Ramos (cell line): Measurements from ENCODE around the gene APBB2.

Source experiments
- in situ Hi-C: fragments of 300-500 bp; cut with MboI; formaldehyde crosslinking; loops from one replicate; pipeline ENCODE4 v1.14.3; 2022; ENCODE audit warnings: low sequenced_read_pairs; ENCODE audit not compliant: unreplicated experiment

Gene APBB2

DNA sequence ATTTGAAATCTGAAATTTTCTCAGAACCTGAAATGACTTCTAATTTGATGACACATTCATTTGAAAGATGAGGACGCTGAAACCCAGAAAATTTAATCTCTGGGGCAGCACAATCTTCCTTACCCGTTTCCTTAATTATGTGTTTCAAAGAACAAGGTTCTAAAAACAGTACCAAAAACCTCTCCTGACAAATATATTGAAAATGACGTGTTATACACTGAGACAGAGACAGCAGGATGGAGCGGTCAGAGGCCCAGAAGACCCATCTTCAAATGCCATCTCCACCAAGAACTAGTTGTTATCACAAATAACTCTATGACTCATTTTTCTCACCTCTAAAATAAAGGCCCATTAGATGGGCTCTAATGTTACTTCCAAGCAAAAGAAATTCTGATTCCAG is 287.3 kb downstream of the APBB2 start:
- in situ Hi-C loops = loop anchor here (5.0 kb wide), 1 partner anchor 290 kb away; no protein-coding TSS in a partner anchor

- in situ Hi-C loops = loop anchor here (5.0 to 25.0 kb wide), 3 partner anchors 187 to 713 kb away; partner anchors contain the start of gene NSUN7
Measured at GRCh38 chr4:40924793-40925117, 289.6 kb downstream of the APBB2 start.

- in situ Hi-C loops = loop anchor here (25.0 kb wide), 2 partner anchors 187 to 713 kb away; partner anchors contain the start of gene NSUN7
Measured at GRCh38 chr4:40924096-40924792, 290.1 kb downstream of the APBB2 start.

- in situ Hi-C loops = loop anchor here (25.0 kb wide), 2 partner anchors 186 to 714 kb away; partner anchors contain the start of gene NSUN7
Measured at GRCh38 chr4:40923316-40924095, 290.8 kb downstream of the APBB2 start.

- in situ Hi-C loops = loop anchor here (25.0 kb wide), 2 partner anchors 183 to 717 kb away; partner anchors contain the start of gene NSUN7
Measured at GRCh38 chr4:40919976-40920375, 294.4 kb downstream of the APBB2 start.

GRCh38 chr4:40918330-40918729 is 296.0 kb downstream of the APBB2 start:
- in situ Hi-C loops = loop anchor here (25.0 kb wide), 2 partner anchors 181 to 719 kb away; partner anchors contain the start of gene NSUN7

GRCh38 chr4:40916880-40917279 is 297.5 kb downstream of the APBB2 start:
- in situ Hi-C loops = loop anchor here (25.0 kb wide), 2 partner anchors 180 to 720 kb away; partner anchors contain the start of gene NSUN7

- in situ Hi-C loops = loop anchor here (25.0 kb wide), 2 partner anchors 179 to 721 kb away; partner anchors contain the start of gene NSUN7
Measured at GRCh38 chr4:40916218-40916555, 298.2 kb downstream of the APBB2 start.

DNA sequence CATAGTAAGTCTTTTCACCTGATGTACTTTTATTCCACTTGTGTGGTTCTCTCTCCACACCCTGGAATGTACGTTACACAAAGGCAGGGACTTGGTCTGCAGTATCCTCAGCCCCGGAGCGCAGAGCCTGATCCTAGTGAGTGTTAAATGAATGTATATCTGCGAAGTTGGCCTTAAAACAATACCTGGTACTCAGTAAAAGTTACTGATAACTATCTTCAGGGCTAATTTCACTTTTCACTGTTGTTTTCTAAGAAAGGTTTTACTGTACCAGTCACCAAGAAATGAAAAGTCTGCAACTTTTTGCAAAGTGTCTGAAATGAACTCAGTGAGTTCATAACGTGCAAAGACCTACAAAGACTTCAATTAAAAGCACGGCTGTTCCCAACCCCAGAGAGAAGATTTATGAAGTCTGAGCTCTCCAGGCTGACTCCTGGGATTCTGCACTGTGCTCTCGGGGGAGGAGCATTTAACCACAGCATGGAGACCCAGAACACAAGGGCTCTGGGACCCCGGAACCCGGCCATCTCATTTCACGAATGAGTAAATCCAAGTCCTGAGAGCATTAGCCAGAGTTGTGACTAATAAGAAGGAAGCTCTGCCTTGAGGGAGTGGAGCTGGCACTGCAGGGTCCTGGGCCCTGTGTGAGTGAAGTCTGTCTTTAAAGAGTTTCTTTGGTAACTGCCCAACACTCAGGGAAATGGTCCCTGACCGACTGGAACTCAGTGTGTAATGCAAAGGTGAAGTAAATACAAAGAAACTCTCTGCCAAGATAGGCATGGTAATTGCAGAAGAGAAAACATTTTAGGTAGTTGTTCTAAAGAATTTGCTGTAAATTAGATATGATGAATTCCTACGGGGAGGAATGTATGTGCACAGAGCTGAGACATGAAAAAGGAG is 298.8 kb downstream of the APBB2 start:
- in situ Hi-C loops = loop anchor here (25.0 kb wide), 2 partner anchors 178 to 722 kb away; partner anchors contain the start of gene NSUN7

DNA sequence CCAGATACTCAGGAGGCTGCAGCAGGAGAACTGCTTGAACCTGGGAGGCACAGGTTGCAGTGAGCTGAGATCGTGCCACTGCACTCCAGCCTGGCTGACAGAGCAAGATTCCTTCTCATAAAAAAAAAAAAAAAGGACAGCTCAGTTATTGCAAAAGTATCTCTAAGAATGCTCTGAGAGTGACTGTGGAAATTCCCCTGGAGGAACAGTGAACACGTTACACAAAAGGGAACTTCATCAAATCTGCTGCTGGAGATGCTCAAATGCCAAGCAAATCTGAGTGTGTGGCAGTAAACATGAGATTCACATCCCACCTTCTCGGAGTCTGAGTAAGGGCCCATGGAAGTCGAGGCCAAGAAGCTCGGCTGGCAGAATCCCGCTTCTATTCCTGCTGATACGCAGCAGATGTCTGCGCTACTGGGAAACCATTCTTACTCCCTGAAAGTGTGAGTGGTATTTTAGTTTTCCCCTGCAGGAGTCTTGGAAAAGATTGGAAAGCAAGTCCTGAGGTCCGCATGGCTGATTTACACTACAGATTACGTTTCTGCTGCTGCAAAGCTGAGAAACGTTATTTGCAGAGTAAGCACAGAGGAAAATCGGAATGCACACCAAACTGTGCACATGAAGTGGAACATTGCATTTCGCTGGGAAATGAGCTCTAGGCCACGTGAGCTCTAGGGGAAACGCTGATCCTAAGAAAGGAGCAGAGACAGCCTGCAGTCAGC is 301.7 kb downstream of the APBB2 start:
- in situ Hi-C loops = loop anchor here (25.0 kb wide), 2 partner anchors 175 to 725 kb away; partner anchors contain the start of gene NSUN7

GRCh38 chr4:40910706-40911105 is 303.6 kb downstream of the APBB2 start:
- in situ Hi-C loops = loop anchor here (25.0 kb wide), 2 partner anchors 173 to 727 kb away; partner anchors contain the start of gene NSUN7

DNA sequence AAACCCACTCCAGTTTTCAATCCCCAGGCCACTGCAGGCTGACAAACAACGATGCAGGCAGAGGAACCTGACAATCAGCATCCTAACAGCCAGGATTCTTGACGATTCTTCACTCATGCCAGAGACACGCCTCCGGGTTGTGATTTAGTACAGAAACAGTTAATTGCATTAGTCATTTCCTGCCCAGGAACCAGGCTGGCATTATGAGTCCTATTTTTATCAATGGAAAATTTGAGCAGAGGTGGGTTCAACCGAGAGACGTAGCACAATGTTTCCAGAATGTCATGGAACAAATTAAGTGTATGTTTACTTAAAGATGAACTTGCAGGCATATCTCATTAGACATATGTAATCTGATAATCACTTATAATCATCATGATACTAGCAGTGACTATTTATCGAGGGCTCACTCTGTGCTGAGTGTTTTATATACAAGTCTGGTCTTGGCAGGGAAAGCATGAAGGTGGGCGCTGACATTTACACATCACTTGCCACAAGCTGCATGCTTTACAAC is 304.9 kb downstream of the APBB2 start:
- in situ Hi-C loops = loop anchor here (25.0 kb wide), 2 partner anchors 172 to 728 kb away; partner anchors contain the start of gene NSUN7

DNA sequence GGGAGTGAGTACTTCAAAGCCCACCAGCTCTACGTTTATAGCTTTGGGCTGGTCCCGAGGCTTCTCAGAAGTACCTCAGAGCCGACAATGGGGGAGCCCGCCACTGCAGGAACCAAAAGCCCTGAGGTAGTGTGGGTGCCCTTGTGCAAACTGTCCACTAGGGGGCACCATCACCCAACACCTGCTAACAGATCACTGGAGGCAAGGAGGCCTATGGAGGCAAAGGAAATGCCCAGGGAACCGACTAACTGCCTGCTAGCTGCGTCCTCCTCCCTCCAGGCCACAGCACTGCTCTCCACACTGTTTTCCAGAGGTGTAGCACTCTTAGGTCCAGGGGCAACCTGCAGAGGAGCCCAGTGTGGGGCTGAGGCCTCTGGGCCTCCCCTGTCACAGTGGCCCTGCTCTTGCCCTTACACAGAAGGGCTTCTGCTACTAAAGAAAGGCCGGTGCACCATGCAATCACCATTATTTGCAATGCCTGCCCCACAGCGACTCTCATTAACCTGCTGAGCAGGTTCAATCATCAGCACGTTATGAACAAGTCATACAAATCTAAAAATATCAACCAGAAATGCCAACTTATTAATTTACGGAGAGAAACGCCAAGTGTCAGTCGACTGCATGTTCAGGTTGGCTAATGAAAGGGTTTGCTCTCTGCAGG is 305.5 kb downstream of the APBB2 start:
- in situ Hi-C loops = loop anchor here (25.0 kb wide), 2 partner anchors 172 to 728 kb away; partner anchors contain the start of gene NSUN7

GRCh38 chr4:40908297-40908696 is 306.0 kb downstream of the APBB2 start:
- in situ Hi-C loops = loop anchor here (25.0 kb wide), 2 partner anchors 171 to 729 kb away; partner anchors contain the start of gene NSUN7

DNA sequence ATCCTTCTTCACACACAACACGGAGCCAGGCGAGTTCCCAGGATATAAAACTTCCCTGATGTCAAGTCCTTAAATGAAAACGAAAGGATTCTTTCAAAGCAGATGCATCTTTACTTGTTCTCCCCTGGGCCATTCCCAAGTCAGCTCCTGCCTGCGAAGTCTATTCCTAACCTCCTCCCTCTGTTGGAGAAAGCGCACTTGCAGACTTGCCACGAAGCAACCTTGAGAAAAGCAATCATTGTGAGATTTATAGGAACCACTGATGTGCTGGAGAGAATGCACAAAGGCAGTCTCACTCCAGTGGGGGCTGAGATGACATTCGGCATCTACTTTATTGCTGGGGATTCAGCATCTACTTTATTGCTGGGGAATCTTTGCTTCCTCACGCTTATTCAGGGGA is 308.9 kb downstream of the APBB2 start:
- in situ Hi-C loops = loop anchor here (25.0 kb wide), 2 partner anchors 168 to 732 kb away; partner anchors contain the start of gene NSUN7

- in situ Hi-C loops = loop anchor here (25.0 kb wide), 2 partner anchors 163 to 737 kb away; partner anchors contain the start of gene NSUN7
Measured at GRCh38 chr4:40900531-40900930, 313.8 kb downstream of the APBB2 start.

GRCh38 chr4:40897557-40898203 is 316.7 kb downstream of the APBB2 start:
- in situ Hi-C loops = no loop called here

GRCh38 chr4:40890764-40891163 is 323.6 kb downstream of the APBB2 start:
- in situ Hi-C loops = no loop called here
